ENCODE measurements around the gene QRICH1.

QRICH1 gene

GRCh38 chr3:49098910-49099630, 5.2 kb upstream of the QRICH1 start:
- H3K4me1 Mint-ChIP-seq (ENCODE audit: low read depth) = peaks cover 20% of the 10 kb centered on the region
- peaks cover 52% of the 10 kb centered on the region for H3K36me3 Mint-ChIP-seq (ENCODE audit: low read depth)
- H3K27ac Mint-ChIP-seq = peak overlapping the region; percentile 55
- H3K9me3 Mint-ChIP-seq = no peaks in the 10 kb centered on the region
- no peaks in the 10 kb centered on the region for H3K27me3 Mint-ChIP-seq
- no peak overlapping the region for H3K4me3 Mint-ChIP-seq

GRCh38 chr3:49098429-49098828, 4.6 kb upstream of the QRICH1 start:
- no peak overlapping the region for H3K27ac Mint-ChIP-seq
- no peaks in the 10 kb centered on the region for H3K9me3 Mint-ChIP-seq
- H3K27me3 Mint-ChIP-seq = no peaks in the 10 kb centered on the region
- peaks cover 14% of the 10 kb centered on the region for H3K4me1 Mint-ChIP-seq (ENCODE audit: low read depth)
- no peak overlapping the region for H3K4me3 Mint-ChIP-seq
- H3K36me3 Mint-ChIP-seq (ENCODE audit: low read depth) = peaks cover 50% of the 10 kb centered on the region

- peak overlapping the region; percentile 92 for H3K4me3 Mint-ChIP-seq
- H3K9me3 Mint-ChIP-seq = no peaks in the 10 kb centered on the region
- H3K36me3 Mint-ChIP-seq (ENCODE audit: low read depth) = peaks cover 34% of the 10 kb centered on the region
- peaks cover 42% of the 10 kb centered on the region for H3K4me1 Mint-ChIP-seq (ENCODE audit: low read depth)
- H3K27ac Mint-ChIP-seq = peak overlapping the region; percentile 94
- H3K27me3 Mint-ChIP-seq = no peaks in the 10 kb centered on the region
These were observed 676 bp downstream of the QRICH1 start for GRCh38 chr3:49092938-49093852.

GRCh38 chr3:49081429-49081828, 12.4 kb downstream of the QRICH1 start:
- Mint-ChIP-seq H3K9me3 (no peaks in the 10 kb centered on the region), H3K4me1 (ENCODE audit: low read depth) (no peaks in the 10 kb centered on the region), H3K36me3 (ENCODE audit: low read depth) (peaks cover 11% of the 10 kb centered on the region), H3K27ac (no peak overlapping the region), H3K4me3 (no peak overlapping the region), H3K27me3 (no peaks in the 10 kb centered on the region)

GRCh38 chr3:49079270-49079669, 14.6 kb downstream of the QRICH1 start:
- H3K4me1 Mint-ChIP-seq (ENCODE audit: low read depth) = no peaks in the 10 kb centered on the region
- no peak overlapping the region for H3K27ac Mint-ChIP-seq
- no peaks in the 10 kb centered on the region for H3K27me3 Mint-ChIP-seq
- H3K4me3 Mint-ChIP-seq = no peak overlapping the region
- no peaks in the 10 kb centered on the region for H3K9me3 Mint-ChIP-seq
- H3K36me3 Mint-ChIP-seq (ENCODE audit: low read depth) = peaks cover 26% of the 10 kb centered on the region

- H3K4me3 Mint-ChIP-seq = no peak overlapping the region
- H3K27me3 Mint-ChIP-seq = no peaks in the 10 kb centered on the region
- H3K36me3 Mint-ChIP-seq (ENCODE audit: low read depth) = peaks cover 47% of the 10 kb centered on the region
These were observed 17.2 kb downstream of the QRICH1 start for GRCh38 chr3:49076646-49077045.

GRCh38 chr3:49076116-49076515, 17.8 kb downstream of the QRICH1 start:
- no peak overlapping the region for H3K27ac Mint-ChIP-seq
- no peak overlapping the region for H3K4me3 Mint-ChIP-seq
- peaks cover 52% of the 10 kb centered on the region for H3K36me3 Mint-ChIP-seq (ENCODE audit: low read depth)
- no peaks in the 10 kb centered on the region for H3K27me3 Mint-ChIP-seq
- H3K4me1 Mint-ChIP-seq (ENCODE audit: low read depth) = no peaks in the 10 kb centered on the region
- no peaks in the 10 kb centered on the region for H3K9me3 Mint-ChIP-seq

More at GRCh38 chr3:49076646-49077045, 17.2 kb downstream of the QRICH1 start:
- H3K4me1 Mint-ChIP-seq (ENCODE audit: low read depth) = no peaks in the 10 kb centered on the region
- H3K27ac Mint-ChIP-seq = no peak overlapping the region
- H3K9me3 Mint-ChIP-seq = no peaks in the 10 kb centered on the region

- Mint-ChIP-seq H3K4me1 (ENCODE audit: low read depth) (peaks cover 4% of the 10 kb centered on the region), H3K27me3 (no peaks in the 10 kb centered on the region)
These were observed 35.9 kb downstream of the QRICH1 start for GRCh38 chr3:49058011-49058410.

GRCh38 chr3:49057268-49057667, 36.6 kb downstream of the QRICH1 start:
- peaks cover 52% of the 10 kb centered on the region for H3K36me3 Mint-ChIP-seq (ENCODE audit: low read depth)
- H3K27ac Mint-ChIP-seq = no peak overlapping the region
- H3K4me1 Mint-ChIP-seq (ENCODE audit: low read depth) = peaks cover 4% of the 10 kb centered on the region
- no peaks in the 10 kb centered on the region for H3K9me3 Mint-ChIP-seq
- no peak overlapping the region for H3K4me3 Mint-ChIP-seq
- no peaks in the 10 kb centered on the region for H3K27me3 Mint-ChIP-seq

More at GRCh38 chr3:49058011-49058410, 35.9 kb downstream of the QRICH1 start:
- Mint-ChIP-seq H3K36me3 (ENCODE audit: low read depth) (peaks cover 48% of the 10 kb centered on the region), H3K27ac (no peak overlapping the region), H3K4me3 (no peak overlapping the region), H3K9me3 (no peaks in the 10 kb centered on the region)

- Mint-ChIP-seq H3K4me1 (ENCODE audit: low read depth) (no peaks in the 10 kb centered on the region), H3K36me3 (ENCODE audit: low read depth) (peaks cover 61% of the 10 kb centered on the region), H3K9me3 (no peaks in the 10 kb centered on the region), H3K4me3 (no peak overlapping the region), H3K27ac (no peak overlapping the region), H3K27me3 (no peaks in the 10 kb centered on the region)
These were observed 39.5 kb downstream of the QRICH1 start for GRCh38 chr3:49054344-49054862.

GRCh38 chr3:49053543-49053942, 40.3 kb downstream of the QRICH1 start:
- Mint-ChIP-seq H3K27ac (no peak overlapping the region), H3K27me3 (no peaks in the 10 kb centered on the region), H3K4me1 (ENCODE audit: low read depth) (no peaks in the 10 kb centered on the region), H3K9me3 (no peaks in the 10 kb centered on the region), H3K4me3 (no peak overlapping the region), H3K36me3 (ENCODE audit: low read depth) (peaks cover 61% of the 10 kb centered on the region)

GRCh38 chr3:49035281-49035680, 58.6 kb downstream of the QRICH1 start:
- H3K4me3 Mint-ChIP-seq = no peak overlapping the region
- no peaks in the 10 kb centered on the region for H3K9me3 Mint-ChIP-seq
- no peaks in the 10 kb centered on the region for H3K27me3 Mint-ChIP-seq
- no peaks in the 10 kb centered on the region for H3K4me1 Mint-ChIP-seq (ENCODE audit: low read depth)
- H3K27ac Mint-ChIP-seq = no peak overlapping the region
- H3K36me3 Mint-ChIP-seq (ENCODE audit: low read depth) = peaks cover 42% of the 10 kb centered on the region

GRCh38 chr3:49034650-49035049, 59.2 kb downstream of the QRICH1 start:
- Mint-ChIP-seq H3K4me3 (no peak overlapping the region), H3K4me1 (ENCODE audit: low read depth) (peaks cover 4% of the 10 kb centered on the region), H3K36me3 (ENCODE audit: low read depth) (peaks cover 42% of the 10 kb centered on the region), H3K27ac (peak overlapping the region; percentile 50), H3K9me3 (no peaks in the 10 kb centered on the region), H3K27me3 (no peaks in the 10 kb centered on the region)

GRCh38 chr3:49032646-49033304, 61.1 kb downstream of the QRICH1 start:
- Mint-ChIP-seq H3K27ac (no peak overlapping the region), H3K4me1 (ENCODE audit: low read depth) (peaks cover 20% of the 10 kb centered on the region), H3K4me3 (no peak overlapping the region), H3K27me3 (no peaks in the 10 kb centered on the region), H3K36me3 (ENCODE audit: low read depth) (peaks cover 59% of the 10 kb centered on the region), H3K9me3 (no peaks in the 10 kb centered on the region)

- Mint-ChIP-seq H3K36me3 (ENCODE audit: low read depth) (peaks cover 67% of the 10 kb centered on the region), H3K27ac (peak overlapping the region; percentile 55), H3K27me3 (no peaks in the 10 kb centered on the region), H3K9me3 (no peaks in the 10 kb centered on the region), H3K4me1 (ENCODE audit: low read depth) (peaks cover 43% of the 10 kb centered on the region), H3K4me3 (no peak overlapping the region)
These were observed 63.5 kb downstream of the QRICH1 start for GRCh38 chr3:49030321-49030720.

Data from stimulated activated naive CD8-positive, alpha-beta T cell treated with anti-CD3 and anti-CD28 coated beads, Interleukin-15, Interleukin-2, amounts not matched to agents 100 ng/mL and 50 ng/mL, for 24 hours (primary cell).